ENCODE data around the gene F2RL1.

- TF ChIP-seq CTCF (IDR thresholded peaks at IDR 0.05) (no peak), POLR2A (IDR thresholded peaks at IDR 0.05) (no peak)
These were observed 11.5 kb upstream of the F2RL1 start for GRCh38 chr5:76807296-76807695.
